B cell (primary cell): ENCODE data around the gene DNAH3.

ENCODE experiments used
- EZH2 ChIP-seq: IDR thresholded peaks from 2 replicates; pipeline ENCODE4 v1.6.1; 2012; ENCODE audit warnings: borderline replicate concordance, low read depth, mild to moderate bottlenecking, moderate library complexity, low read length; ENCODE audit not compliant: insufficient read depth, poor library complexity, severe bottlenecking
- TF ChIP-seq, protein P1 (sequence below): fragments of 200-600 bp; IDR thresholded peaks from one replicate; pipeline ENCODE4 v1.8.0; 2022; ENCODE audit warnings: antibody characterized with exemption, mild to moderate bottlenecking

DNA sequence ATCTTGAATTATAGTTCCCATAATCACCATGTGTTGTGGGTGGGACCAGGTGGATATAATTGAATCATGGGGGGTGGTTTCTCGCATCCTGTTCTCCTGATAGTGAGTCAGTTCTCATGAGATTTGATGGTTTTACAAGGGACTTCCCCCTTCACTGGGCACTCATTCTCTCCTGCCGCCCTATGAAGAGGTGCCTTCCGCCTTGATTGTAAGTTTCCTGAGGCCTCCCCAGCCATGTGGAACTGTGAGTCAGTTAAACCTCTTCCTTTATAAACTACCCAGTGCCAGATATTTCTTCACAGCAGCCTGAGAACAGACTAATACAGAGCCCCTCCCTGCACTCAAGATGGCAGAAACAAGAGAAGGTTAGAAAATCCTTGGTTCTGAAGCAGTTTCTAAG, 34.2 kb upstream of the DNAH3 start:
- TF ChIP-seq, protein P1, sequence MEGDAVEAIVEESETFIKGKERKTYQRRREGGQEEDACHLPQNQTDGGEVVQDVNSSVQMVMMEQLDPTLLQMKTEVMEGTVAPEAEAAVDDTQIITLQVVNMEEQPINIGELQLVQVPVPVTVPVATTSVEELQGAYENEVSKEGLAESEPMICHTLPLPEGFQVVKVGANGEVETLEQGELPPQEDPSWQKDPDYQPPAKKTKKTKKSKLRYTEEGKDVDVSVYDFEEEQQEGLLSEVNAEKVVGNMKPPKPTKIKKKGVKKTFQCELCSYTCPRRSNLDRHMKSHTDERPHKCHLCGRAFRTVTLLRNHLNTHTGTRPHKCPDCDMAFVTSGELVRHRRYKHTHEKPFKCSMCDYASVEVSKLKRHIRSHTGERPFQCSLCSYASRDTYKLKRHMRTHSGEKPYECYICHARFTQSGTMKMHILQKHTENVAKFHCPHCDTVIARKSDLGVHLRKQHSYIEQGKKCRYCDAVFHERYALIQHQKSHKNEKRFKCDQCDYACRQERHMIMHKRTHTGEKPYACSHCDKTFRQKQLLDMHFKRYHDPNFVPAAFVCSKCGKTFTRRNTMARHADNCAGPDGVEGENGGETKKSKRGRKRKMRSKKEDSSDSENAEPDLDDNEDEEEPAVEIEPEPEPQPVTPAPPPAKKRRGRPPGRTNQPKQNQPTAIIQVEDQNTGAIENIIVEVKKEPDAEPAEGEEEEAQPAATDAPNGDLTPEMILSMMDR, result no peak
- TF ChIP-seq EZH2, result no peak
